Left kidney (tissue), 2 donors: ENCODE data around the gene VPS18. TPM values are rescaled to one million over a fixed set of nuclear protein-coding genes. Genes with fewer than 3 reads are reported as not detected.

Source experiments
- DNase-seq: peaks from one replicate; pipeline ENCODE4 v3.0.0-alpha.2; 2013
- polyA plus RNA-seq: library from polyadenylated mRNA; unstranded; fragments of 120-200 nt; gene quantifications from one replicate; pipeline ENCODE4 v1.2.1, GENCODE V29; 2013; ENCODE audit not compliant: insufficient read length

Gene VPS18
- polyA plus RNA-seq, 1 donor, result 16.5 TPM

GRCh38 chr15:40936709-40937666 is 42.7 kb downstream of the VPS18 start:
- no peak for DNase-seq

- no peak for DNase-seq
Observed at GRCh38 chr15:40937762-40938535, 43.7 kb downstream of the VPS18 start.

GRCh38 chr15:40938536-40938870 is 44.3 kb downstream of the VPS18 start:
- DNase-seq, result no peak

GRCh38 chr15:40940296-40940801 is 46.1 kb downstream of the VPS18 start:
- no peak for DNase-seq

- DNase-seq, result no peak
Observed at GRCh38 chr15:40941068-40941527, 46.8 kb downstream of the VPS18 start.

- DNase-seq, result peak; percentile 77
Observed at GRCh38 chr15:40941528-40942336, 47.5 kb downstream of the VPS18 start.

GRCh38 chr15:40942337-40942854 is 48.1 kb downstream of the VPS18 start:
- no peak for DNase-seq

- no peak for DNase-seq
Observed at GRCh38 chr15:40942878-40943277, 48.6 kb downstream of the VPS18 start.

- no peak for DNase-seq
Observed at GRCh38 chr15:40943764-40944365, 49.6 kb downstream of the VPS18 start.

GRCh38 chr15:40944510-40945296 is 50.5 kb downstream of the VPS18 start:
- no peak for DNase-seq

- DNase-seq, result no peak
Observed at GRCh38 chr15:40948706-40949473, 54.6 kb downstream of the VPS18 start.

- DNase-seq, result no peak
Observed at GRCh38 chr15:40949756-40950207, 55.5 kb downstream of the VPS18 start.

GRCh38 chr15:40951764-40952163 is 57.5 kb downstream of the VPS18 start:
- DNase-seq, result no peak

- DNase-seq, result no peak
Observed at GRCh38 chr15:40952301-40952900, 58.2 kb downstream of the VPS18 start.

- peak; percentile 90 for DNase-seq
Observed at GRCh38 chr15:40952901-40953712, 58.9 kb downstream of the VPS18 start, which contains the start of gene CHAC1. Gene CHAC1, plus strand, starts transcription at chr15:40953471. Its CDS starts 113 bp downstream, at chr15:40953584.
